Tibial nerve (tissue), 4 donors: Measurements from ENCODE around the gene RNF145. TPM values are rescaled to one million over a fixed set of nuclear protein-coding genes. Genes with fewer than 3 reads are reported as not detected.
"Not testable (repeated sequence)": the region's sequence is repeated elsewhere in the genome, so short reads cannot be mapped to it uniquely, and the experiment has no call there.

Experiments
- DNase-seq, 2 donors: peaks; one replicate each; pipeline ENCODE4 v3.0.0-alpha.2; 2019; ENCODE audit warnings: low spot score in 2 of 2
- H3K27ac ChIP-seq, 4 donors: fragments of 200-600 bp; sonication (generic) in 3 of 4; one replicate each; pipeline ENCODE4 v1.5.1; 2017 to 2019; ENCODE audit warnings: mild to moderate bottlenecking in 1 of 4
- H3K27me3 ChIP-seq, 2 donors: fragments of 200-600 bp; sonication (generic) in 1 of 2; one replicate each; pipeline versions ENCODE4 v1.5.1 to v1.6.0; 2017 to 2019
- H3K36me3 ChIP-seq, 3 donors: fragments of 200-600 bp; sonication (generic); one replicate each; pipeline ENCODE4 v1.5.1; 2018 to 2019
- H3K4me1 ChIP-seq, 4 donors: fragments of 200-600 bp; sonication (generic) in 3 of 4; one replicate each; pipeline ENCODE4 v1.5.1; 2017 to 2019
- H3K4me3 ChIP-seq, 4 donors: fragments of 200-600 bp; sonication (generic) in 3 of 4; one replicate each; pipeline ENCODE4 v1.5.1; 2017 to 2019; ENCODE audit warnings: mild to moderate bottlenecking in 1 of 4, moderate library complexity in 1 of 4
- H3K9me3 ChIP-seq, 4 donors: fragments of 200-600 bp; sonication (generic) in 3 of 4; one replicate each; pipeline ENCODE4 v1.5.1; 2017 to 2019
- EP300 ChIP-seq, 2 donors: sonication (generic); formaldehyde crosslinking; IDR thresholded peaks; one replicate each; pipeline ENCODE4 v1.6.1; 2017; ENCODE audit warnings: antibody characterized with exemption in 2 of 2, mild to moderate bottlenecking in 1 of 2
- POLR2A ChIP-seq, 2 donors: fragments of 450-650 bp; IDR thresholded peaks; one replicate each; pipeline ENCODE4 v1.6.1; 2017; ENCODE audit warnings: antibody characterized with exemption in 2 of 2, mild to moderate bottlenecking in 2 of 2, moderate library complexity in 2 of 2
- WGBS, 2 donors: methylation state at CpG; one replicate each; pipeline ENCODE4 v1.1.5; 2018; 5-methylcytosine and 5-hydroxymethylcytosine counted together
- total RNA-seq, 4 donors: library from RNA; depleted of rRNA; stranded (reverse); fragments of >200 nt; gene quantifications; one replicate each; pipeline ENCODE4 v1.1.0, GENCODE V29; 2016
- TF ChIP-seq, protein P1 (sequence below), 5 experiments: fragments of 200-600 bp in 3 of 5; fragments of 450-650 bp in 2 of 5; sonication (generic) in 3 of 5; IDR thresholded peaks; one replicate each; pipeline ENCODE4 v1.5.1; 2016 to 2019; ENCODE audit warnings: antibody characterized with exemption in 5 of 5, mild to moderate bottlenecking in 3 of 5, moderate library complexity in 2 of 5

RNF145 gene
- total RNA-seq, 4 donors from 2014 or later, result 40.2 to 65.1 (median 50.4) TPM

DNA sequence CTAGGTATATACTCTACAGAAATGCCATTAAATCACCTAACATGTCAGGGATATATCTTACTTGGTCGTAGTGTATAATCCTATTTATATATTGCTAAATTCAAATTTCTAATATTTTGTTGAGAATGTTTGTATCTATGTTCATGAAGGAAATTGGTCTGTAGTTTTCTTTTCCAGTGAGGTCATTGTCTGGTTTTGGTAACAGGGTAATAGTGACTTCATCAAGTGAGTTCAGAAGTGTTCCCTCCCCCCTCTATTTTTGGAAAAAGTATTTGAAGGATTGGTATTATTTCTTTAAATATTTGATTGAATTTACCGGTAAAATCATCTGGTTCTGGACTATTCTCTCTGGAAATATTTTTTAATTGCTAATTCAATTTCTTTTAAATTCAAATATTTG lies 86.2 kb downstream of the RNF145 start:
- no peaks in the 10 kb centered on the region for H3K27me3 ChIP-seq
- H3K27ac ChIP-seq, result no peak overlapping the region
- H3K9me3 ChIP-seq, result peaks cover 0 to 13% (median 0%) of the 10 kb centered on the region in 4 donors
- 62 to 69% methylated on average over 2 of the region's 2 CpGs for WGBS, 2 donors
- H3K4me3 ChIP-seq, result no peak overlapping the region
- TF ChIP-seq POLR2A (IDR thresholded peaks at IDR 0.05) (no peak), EP300 (IDR thresholded peaks at IDR 0.05) (no peak)
- TF ChIP-seq, protein P1, sequence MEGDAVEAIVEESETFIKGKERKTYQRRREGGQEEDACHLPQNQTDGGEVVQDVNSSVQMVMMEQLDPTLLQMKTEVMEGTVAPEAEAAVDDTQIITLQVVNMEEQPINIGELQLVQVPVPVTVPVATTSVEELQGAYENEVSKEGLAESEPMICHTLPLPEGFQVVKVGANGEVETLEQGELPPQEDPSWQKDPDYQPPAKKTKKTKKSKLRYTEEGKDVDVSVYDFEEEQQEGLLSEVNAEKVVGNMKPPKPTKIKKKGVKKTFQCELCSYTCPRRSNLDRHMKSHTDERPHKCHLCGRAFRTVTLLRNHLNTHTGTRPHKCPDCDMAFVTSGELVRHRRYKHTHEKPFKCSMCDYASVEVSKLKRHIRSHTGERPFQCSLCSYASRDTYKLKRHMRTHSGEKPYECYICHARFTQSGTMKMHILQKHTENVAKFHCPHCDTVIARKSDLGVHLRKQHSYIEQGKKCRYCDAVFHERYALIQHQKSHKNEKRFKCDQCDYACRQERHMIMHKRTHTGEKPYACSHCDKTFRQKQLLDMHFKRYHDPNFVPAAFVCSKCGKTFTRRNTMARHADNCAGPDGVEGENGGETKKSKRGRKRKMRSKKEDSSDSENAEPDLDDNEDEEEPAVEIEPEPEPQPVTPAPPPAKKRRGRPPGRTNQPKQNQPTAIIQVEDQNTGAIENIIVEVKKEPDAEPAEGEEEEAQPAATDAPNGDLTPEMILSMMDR (IDR thresholded peaks at IDR 0.05), result no peak
- H3K4me1 ChIP-seq, result no peaks in the 10 kb centered on the region
- DNase-seq, result no peak
- no peaks in the 10 kb centered on the region for H3K36me3 ChIP-seq

DNA sequence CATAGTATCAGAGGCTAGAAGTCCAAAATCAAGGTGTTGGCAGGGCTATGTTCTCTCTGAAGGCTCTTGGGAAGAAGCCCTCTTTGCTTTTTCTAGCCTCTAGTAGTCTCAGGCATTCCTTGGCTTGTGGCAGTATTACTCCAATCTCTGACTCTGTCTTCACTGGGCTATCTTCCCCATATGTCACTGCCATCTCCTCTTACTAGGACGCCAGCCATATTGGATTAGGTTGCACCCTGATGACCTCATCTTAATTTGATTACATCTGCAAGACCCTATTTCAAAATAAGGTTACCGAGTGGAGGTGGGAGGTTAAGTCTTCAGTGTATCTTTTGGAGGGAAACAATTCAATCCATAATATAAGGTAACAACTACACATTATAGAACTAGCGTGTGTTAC lies 88.3 kb downstream of the RNF145 start:
- Histone ChIP-seq H3K36me3 (no peaks in the 10 kb centered on the region), H3K9me3 (peaks cover 0 to 12% (median 0%) of the 10 kb centered on the region in 4 donors), H3K4me1 (no peaks in the 10 kb centered on the region), H3K4me3 (no peak overlapping the region), H3K27ac (no peak overlapping the region), H3K27me3 (no peaks in the 10 kb centered on the region)
- DNase-seq, result no peak
- TF ChIP-seq, protein P1 (IDR thresholded peaks at IDR 0.05), result no peak
- TF ChIP-seq EP300 (IDR thresholded peaks at IDR 0.05) (no peak), POLR2A (IDR thresholded peaks at IDR 0.05) (no peak)
- WGBS, 2 donors, result 88 to 89% methylated on average over 3 of the region's 3 CpGs

DNA sequence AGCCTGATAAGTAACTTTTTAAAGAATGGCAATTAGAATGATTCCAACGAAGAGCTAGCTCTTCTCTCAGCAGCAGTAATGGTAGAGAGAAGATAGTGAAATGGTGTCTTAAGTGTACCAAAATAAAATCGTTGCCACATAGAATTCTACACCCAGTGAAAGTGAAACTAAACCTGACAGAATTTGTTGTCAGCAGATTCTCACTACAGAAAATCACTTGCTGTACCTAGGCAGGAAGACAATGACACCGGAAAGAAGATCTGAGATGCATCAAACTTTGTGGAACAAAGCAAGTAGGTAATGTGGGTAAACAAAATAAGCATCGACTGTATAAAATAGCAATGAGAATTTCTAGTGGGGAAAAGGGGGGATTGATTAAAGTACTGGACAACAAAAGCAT lies 88.9 kb downstream of the RNF145 start:
- Histone ChIP-seq H3K4me3 (no peak overlapping the region), H3K9me3 (peaks cover 0 to 6% (median 0%) of the 10 kb centered on the region in 4 donors), H3K27me3 (no peaks in the 10 kb centered on the region), H3K4me1 (no peaks in the 10 kb centered on the region), H3K36me3 (no peaks in the 10 kb centered on the region), H3K27ac (no peak overlapping the region)
- DNase-seq, result no peak
- WGBS, 2 donors, result 84% methylated on average over 4 of the region's 4 CpGs
- TF ChIP-seq, protein P1 (IDR thresholded peaks at IDR 0.05), result no peak
- TF ChIP-seq EP300 (IDR thresholded peaks at IDR 0.05), result no peak
- TF ChIP-seq POLR2A (IDR thresholded peaks at IDR 0.05), result no peak

DNA sequence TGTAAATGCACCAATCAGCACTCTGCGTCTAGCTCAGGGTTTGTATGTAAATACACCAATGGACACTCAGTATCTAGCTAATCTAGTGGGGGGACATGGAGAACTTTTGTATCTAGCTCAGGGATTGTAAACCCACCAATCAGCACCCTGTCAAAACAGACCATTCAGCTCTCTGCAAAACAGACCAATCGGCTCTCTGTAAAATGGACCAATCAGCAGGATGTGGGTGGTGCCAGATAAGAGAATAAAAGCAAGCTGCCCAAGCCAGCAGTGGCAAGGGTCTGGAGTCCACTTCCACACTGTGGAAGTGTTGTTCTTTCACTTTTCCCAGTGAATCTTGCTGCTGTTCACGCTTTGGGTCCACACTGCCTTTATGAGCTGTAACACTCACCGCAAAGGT lies 89.5 kb downstream of the RNF145 start:
- WGBS, 2 donors, result 62 to 69% methylated on average over 4 of the region's 4 CpGs
- H3K27ac ChIP-seq, H3K4me1 ChIP-seq, H3K9me3 ChIP-seq, H3K36me3 ChIP-seq, H3K27me3 ChIP-seq, H3K4me3 ChIP-seq, DNase-seq: not testable (repeated sequence)

DNA sequence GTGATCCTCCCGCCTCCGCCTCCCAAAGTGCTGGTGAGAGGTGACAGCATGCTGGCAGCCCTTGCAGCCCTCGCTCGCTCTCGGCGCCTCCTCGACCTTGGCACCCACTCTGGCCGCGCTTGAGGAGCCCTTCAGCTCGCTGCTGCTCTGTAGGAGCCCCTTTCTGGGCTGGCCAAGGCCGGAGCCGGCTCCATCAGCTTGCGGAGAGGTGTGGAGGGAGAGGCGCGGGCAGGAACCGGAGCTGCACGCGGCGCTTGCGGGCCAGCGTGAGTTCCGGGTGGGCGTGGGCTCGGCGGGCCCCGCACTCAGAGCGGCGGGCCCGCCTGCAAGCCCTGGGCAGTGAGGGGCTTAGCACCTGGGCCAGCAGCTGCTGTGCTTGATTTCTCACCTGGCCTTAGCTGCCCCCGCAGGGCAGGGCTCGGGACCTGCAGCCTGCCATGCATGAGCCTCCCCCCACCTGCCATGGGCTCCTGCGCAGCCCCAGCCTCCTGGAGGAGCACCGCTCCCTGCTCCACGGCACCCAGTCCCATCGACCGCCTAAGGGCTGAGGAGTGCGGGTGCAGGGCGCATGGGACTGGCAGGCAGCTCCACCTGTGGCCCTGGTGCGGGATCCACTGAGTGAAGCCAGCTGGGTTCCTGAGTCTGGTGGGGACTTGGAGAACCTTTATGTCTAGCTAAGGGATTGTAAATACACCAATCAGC lies 90.2 kb downstream of the RNF145 start:
- not testable (repeated sequence) for H3K4me3 ChIP-seq, H3K27ac ChIP-seq, H3K9me3 ChIP-seq, DNase-seq, H3K36me3 ChIP-seq, H3K4me1 ChIP-seq, H3K27me3 ChIP-seq
- 95 to 98% methylated on average over 13 to 37 of the region's 39 CpGs for WGBS, 2 donors

DNA sequence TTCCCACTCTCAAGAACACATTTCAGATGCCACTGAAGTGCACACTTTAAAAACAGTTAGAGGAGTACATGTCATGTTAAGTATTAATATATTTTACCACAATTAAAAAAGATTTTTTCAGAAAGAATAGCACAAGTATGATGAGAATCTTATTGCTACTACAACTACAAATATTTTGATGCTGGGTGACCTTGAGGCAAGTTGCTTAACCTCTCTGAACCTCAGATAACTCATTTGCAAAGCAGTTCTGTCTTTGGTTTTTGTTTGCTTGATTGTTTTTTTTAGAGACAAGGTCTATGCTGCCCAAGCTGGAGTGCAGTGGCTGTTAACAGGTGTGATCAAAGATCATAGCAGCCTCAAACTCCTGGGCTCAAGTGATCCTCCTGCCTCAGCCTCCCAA lies 95.9 kb downstream of the RNF145 start:
- H3K36me3 ChIP-seq, result no peaks in the 10 kb centered on the region
- no peak overlapping the region for H3K4me3 ChIP-seq
- H3K27me3 ChIP-seq, result peaks cover 0 to 19% of the 10 kb centered on the region in 2 donors
- no peak overlapping the region for H3K27ac ChIP-seq
- H3K4me1 ChIP-seq, result no peaks in the 10 kb centered on the region
- no peak for DNase-seq
- TF ChIP-seq EP300 (IDR thresholded peaks at IDR 0.05) (no peak), POLR2A (IDR thresholded peaks at IDR 0.05) (no peak)
- TF ChIP-seq, protein P1 (IDR thresholded peaks at IDR 0.05), result no peak
- H3K9me3 ChIP-seq, result no peaks in the 10 kb centered on the region
